Hematopoietic multipotent progenitor cell treated with erythropoietin and hydrocortisone succinate and interleukin-3 and kit ligand, for 4 days (in vitro differentiated cells): ENCODE measurements around the gene MAP2K5.

Experiments used
- DNase-seq: peaks from one replicate; pipeline ENCODE4 v3.0.0-alpha.2; 2015

The MAP2K5 gene

DNA sequence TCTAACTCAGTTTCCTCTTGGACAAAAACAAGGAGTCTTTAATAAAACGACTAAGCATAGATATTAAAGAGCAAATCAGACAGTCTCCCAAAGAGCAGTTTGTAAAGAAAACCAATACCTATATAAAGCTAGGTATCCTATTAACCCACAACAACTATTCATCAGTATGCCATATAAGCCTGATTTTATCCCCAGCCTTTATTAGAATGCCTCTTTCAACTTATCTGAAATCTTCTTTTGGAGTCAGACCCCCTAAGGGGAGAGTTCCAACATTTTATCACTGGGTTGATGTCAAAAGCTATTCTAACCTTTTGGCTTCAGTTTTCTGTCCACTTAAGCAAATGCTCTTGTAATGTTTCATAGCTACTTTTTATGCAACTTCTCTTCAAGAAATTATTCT is 17.8 kb downstream of the MAP2K5 start:
- no peak for DNase-seq

DNA sequence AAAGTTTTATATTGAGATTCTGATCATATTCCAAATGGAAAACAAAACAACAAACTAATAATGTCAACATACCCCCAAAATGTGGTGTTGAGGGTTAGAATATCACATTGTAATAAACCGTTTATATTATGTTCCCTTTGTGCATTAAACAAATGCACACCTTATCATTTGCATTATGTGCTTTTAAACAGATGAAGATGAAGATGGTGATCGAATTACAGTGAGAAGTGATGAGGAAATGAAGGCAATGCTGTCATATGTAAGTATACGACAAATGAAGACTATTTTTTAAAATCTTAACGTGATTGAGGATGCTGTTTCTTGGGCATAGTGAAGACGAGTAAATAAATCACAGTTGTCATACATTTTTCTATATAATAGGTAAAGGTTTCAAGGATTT is 20.6 kb downstream of the MAP2K5 start:
- no peak for DNase-seq

- DNase-seq = no peak
These were observed 21.8 kb downstream of the MAP2K5 start for GRCh38 chr15:67564021-67564967.

DNA sequence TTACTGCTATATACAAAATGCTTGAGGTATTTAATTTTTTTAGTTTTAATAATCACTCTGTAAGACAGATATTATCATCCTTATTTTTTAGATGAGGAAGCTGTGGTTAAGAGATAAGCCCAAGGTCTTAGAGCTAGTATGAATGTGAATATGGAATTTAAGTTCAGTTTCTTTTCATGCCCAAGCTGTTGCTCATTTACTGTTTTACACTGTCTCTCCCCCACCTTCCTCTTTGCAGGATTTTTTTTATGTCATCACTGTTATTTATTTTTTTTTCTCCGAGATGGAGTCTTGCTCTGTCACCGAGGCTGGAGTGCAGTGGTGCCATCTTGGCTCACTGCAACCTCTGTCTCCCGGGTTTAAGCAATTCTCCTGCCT is 22.5 kb downstream of the MAP2K5 start:
- peak; percentile 59 for DNase-seq

DNA sequence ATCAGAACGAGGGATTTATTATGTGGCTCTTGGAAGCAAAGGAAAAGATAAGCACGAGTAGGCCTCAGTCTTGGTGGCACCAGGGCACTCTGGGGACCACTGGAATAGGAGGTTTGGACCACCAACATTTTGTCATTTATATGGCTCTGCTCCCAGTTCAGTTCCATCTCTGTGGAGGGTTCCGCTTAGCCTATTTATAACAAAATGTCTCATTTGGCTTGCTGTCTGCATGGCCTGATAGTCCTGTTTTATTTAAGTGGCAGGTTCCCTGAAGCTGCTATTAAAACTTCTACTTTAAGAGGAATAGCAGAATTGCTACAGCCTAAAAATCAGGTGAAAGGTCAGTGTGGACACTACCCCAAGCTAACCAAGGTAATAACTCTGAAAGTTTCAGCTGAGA is 27.2 kb downstream of the MAP2K5 start:
- no peak for DNase-seq

DNA sequence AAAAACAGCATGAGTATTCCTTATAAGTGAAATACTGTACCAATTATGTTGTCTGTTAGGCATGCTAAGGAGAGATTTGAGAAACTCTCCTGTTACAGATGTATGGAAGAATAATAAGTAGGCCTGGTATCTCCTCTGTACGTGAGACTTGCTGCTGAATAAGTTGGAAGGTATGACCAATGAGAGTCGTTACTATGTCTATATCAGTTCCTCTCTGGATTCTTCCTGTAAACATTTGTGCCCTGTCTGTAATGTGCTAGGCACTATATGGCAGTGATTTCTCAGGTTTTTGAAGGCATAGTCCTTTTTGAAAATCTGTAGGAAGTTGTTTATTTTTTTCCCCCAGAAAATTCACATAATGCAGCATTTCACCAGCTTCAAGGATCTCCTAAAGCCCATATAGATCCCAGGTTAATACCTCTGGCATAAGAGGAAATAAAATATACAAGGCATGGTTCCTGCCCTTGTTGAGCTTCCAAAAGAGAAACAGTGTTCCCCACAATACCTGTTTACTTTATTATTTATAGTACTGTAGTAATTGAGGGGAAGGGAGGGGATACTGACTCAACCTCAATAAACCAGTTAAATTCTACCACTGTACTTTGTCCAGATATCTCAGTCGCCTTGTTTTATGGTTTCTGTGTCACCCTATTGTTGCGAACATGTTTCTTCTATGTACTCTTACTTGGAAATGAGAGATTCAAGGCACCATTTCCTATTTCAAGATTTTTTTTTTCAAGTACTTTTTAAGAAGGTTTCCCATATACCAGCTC is 28.6 kb downstream of the MAP2K5 start:
- no peak for DNase-seq

GRCh38 chr15:67571648-67572415 is 29.3 kb downstream of the MAP2K5 start:
- DNase-seq = no peak

DNA sequence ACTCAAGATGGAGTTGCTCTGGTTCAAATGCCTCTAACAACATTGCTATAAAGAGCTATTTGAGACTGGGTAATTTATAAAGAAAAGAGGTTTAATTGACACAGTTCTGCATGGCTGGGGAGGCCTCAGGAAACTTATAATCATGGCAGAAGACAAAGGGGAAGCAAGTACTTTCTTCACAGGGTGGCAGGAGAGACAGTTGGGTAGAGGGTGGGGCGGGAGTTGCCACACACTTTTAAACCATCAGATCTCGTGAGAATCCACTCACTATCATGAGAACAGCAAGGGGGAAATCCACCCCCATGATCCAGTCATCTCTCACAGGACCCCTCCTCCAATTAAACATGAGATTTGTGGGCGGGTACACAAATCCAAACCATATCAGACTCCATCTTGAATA is 30.7 kb downstream of the MAP2K5 start:
- peak; percentile 36 for DNase-seq

DNA sequence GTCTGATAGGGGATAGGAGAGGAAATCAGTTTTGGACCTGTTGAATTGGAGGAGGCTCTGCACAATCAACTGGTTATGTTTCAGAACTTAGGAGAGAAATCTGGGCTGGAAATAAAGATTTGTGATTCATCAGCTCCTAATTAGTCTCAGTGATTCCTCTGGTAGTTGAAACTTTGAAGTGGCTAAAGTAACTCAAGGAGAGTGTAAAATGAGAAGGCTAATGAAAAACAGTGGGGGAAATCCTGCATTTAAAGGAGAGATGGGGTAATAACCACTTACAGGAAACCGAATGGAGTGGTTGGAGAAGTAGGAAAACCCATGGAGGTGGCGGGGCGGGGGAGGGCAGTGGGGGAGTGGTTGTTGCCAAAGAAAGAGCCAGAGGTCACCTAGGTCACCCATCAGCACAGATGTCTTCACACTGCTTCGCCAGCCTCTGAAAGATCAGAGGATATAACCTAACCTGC is 32.6 kb downstream of the MAP2K5 start:
- DNase-seq = no peak

DNA sequence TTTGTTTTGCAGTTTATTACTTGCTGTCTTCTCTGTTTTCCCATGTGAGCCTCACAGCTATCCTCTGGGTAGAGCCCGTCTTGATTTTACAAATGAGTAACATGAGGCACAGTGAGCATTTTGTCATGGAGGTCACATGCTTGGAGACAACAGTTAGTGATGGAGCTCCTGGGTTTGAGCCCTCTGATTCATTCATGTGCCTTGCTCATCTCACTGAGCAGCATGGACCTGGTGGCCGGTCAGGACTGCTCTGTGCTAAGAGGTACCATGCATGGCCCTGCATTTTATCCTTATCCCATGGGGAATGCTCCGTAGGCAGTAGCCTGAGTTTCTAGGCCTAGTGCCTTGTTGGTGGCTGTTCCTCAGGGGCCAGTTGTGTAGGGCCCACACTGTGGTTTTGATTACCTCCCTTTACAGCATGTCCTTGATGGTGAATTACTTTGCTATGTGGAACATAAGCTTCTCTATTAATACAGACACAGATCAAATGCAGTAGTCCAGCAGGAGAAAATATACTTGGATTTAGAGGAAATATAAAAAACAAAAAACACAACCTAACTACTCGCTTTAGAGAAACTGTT is 35.6 kb downstream of the MAP2K5 start:
- DNase-seq = no peak

GRCh38 chr15:67579164-67579563 is 36.7 kb downstream of the MAP2K5 start:
- DNase-seq = no peak

GRCh38 chr15:67579967-67580366 is 37.5 kb downstream of the MAP2K5 start:
- DNase-seq = no peak

DNA sequence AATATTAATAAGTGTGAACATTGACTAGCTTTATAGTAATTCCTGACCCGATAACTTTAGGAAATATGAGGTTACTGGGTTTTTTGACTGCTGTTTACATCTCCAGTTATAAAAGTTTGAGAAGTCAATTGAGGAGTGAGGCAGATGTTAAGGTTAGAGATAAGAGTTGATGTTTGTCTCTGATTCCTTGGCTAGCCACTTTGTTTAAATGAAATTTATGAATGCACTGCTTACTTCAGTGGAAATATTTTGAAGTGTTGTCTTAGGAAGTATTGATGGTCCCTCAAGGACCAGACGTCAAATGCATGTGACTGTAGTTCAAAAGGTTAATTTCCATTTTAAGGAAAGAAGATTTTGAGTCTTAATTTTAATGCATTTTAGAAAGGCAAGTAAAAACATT is 41.7 kb downstream of the MAP2K5 start:
- no peak for DNase-seq

DNA sequence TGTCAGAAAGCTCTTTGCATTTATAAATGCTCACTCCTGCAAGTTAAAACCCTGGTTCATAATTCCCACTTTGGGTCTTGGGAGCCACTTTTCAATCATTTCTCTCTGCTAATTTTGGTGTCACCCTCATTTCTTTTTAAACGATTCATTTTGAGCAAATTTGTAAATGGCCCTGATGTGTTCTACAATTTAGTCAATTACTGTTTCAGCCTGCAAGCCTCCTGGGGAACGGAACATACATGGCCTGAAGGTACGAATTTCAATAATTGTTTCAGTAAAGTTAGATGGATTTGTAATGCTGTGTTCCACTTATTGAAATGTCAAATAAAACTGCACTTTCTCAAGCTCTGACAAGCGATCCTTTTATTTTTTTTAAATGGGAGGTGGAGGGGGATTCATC is 43.2 kb downstream of the MAP2K5 start:
- DNase-seq = no peak

DNA sequence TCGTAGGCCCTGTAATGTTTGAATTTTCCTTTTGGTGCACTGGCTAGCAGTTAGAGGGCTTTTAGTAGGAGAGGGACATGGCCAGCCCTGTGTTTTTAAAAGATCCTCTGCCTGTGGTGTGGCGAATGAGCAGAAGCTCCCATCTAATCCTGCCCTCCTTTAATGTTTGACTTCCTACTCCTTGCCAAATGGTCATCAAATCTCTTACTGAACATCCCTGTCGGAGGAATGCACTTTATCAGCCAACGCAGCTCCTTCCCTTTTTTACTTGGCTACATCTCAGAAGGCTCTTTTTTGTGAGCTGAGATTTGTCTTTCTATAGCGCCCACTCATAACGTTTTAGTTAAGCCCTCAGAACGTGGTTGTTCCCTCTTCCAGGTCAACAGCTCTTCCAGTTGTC is 44.8 kb downstream of the MAP2K5 start:
- no peak for DNase-seq

GRCh38 chr15:67587754-67588153 is 45.3 kb downstream of the MAP2K5 start:
- DNase-seq = peak; percentile 4

- no peak for DNase-seq
These were observed 47.7 kb downstream of the MAP2K5 start for GRCh38 chr15:67590191-67590590.

GRCh38 chr15:67592245-67592644 is 49.7 kb downstream of the MAP2K5 start:
- no peak for DNase-seq

- DNase-seq = no peak
These were observed 51.1 kb downstream of the MAP2K5 start for GRCh38 chr15:67593562-67593961.

DNA sequence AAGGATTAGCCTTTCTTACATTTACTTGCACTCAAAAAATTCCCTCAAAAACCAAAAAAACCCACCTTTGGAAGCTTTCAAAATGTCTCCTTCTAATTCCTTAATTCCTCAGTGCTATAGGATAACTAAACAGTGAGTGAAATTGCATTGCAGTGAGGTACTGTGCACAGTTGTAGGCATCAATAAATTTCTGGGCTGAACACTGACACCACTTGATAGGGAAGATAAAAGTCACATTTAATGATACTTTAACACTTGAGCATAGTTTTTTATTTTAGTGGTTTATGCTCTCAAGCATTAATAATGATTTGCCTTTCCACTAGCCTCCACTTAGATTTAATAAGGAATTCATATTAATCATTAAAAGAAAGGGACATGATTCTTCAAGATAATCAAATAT is 52.3 kb downstream of the MAP2K5 start:
- DNase-seq = no peak

- DNase-seq = no peak
These were observed 53.1 kb downstream of the MAP2K5 start for GRCh38 chr15:67595572-67595971.

- no peak for DNase-seq
These were observed 58.6 kb downstream of the MAP2K5 start for GRCh38 chr15:67601073-67601472.

GRCh38 chr15:67603063-67603462 is 60.6 kb downstream of the MAP2K5 start:
- no peak for DNase-seq
